Measurements from ENCODE around the gene UQCC3. TPM values are rescaled to one million over a fixed set of nuclear protein-coding genes. Genes with fewer than 3 reads are reported as not detected.

Gene UQCC3, protein sequence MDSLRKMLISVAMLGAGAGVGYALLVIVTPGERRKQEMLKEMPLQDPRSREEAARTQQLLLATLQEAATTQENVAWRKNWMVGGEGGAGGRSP
- total RNA-seq: 5.8 and 5.9 TPM in 2 replicates

GRCh38 chr11:62671608-62672389 is at the start of gene UQCC3, which contains the start of gene LBHD1:
Gene UQCC3 (plus strand): TSS chr11:62671673. CDS start chr11:62671746, 73 bp downstream.
Gene LBHD1 (minus strand): TSS chr11:62672267. CDS start chr11:62670031, 2,236 bp downstream.

DNA sequence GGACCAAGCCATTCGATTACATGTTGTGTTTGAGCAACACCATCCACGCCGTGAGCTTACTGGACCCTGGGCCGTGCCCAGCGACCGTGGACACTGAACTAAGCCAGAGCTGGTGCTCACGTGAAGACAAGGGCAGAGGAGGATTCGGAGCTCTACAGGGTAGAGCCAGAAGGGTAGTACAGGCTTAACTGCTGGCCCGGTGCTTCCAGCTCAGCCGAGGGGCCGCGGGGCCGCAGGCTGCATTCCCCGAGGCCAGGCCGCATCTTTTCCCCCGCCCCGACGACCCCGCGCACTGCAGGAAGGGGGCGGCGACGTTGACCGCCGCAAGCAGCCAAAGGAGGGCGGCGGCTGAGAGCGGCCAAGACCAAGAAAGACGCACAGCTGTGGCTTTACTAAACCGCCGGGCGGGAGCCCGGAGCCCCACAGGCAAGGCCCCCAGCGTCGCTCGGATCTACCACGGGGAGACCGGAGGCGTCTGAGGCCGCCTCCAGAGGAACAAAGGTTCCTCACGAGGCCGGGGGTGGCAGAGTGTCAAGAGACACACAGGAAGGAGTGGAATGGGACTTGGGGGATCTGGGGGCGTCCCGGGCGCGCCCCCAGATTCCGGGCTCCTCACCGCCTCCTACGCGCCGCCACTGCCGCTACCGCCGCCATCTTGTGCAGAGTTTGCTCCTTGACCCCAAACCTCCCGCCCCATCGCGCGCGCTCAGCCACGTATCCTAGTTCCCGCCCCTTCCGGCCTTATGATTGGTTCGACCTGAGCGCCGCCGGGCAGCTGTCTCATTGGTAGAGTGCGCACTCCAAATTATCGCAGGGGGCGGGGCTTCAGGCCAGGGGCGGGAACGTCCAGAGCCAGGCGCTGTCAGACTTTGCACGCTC is 25.3 kb upstream of the UQCC3 start, which contains the start of gene GANAB:
Gene GANAB (minus strand): TSS at position 668 of the 879 bp plus-strand sequence. CDS start 14 bp downstream, at position 654.

GRCh38 chr11:62665075-62665598 is 6.3 kb upstream of the UQCC3 start, which contains the start of the genes C11orf98 and CSKMT:
Gene C11orf98 (minus strand): TSS chr11:62665210. CDS start chr11:62665169, 41 bp downstream.
Gene CSKMT (plus strand): TSS chr11:62665312. CDS start chr11:62665880, 568 bp downstream.

GRCh38 chr11:62678770-62679696 is 7.6 kb downstream of the UQCC3 start, which contains the start of gene UBXN1:
Gene UBXN1 (minus strand): TSS chr11:62679073. CDS start chr11:62678923, 150 bp downstream.

GRCh38 chr11:62689421-62690183 is 18.1 kb downstream of the UQCC3 start, which contains the start of gene LRRN4CL:
Gene LRRN4CL (minus strand): TSS chr11:62689530. CDS start chr11:62688508, 1,022 bp downstream.

DNA sequence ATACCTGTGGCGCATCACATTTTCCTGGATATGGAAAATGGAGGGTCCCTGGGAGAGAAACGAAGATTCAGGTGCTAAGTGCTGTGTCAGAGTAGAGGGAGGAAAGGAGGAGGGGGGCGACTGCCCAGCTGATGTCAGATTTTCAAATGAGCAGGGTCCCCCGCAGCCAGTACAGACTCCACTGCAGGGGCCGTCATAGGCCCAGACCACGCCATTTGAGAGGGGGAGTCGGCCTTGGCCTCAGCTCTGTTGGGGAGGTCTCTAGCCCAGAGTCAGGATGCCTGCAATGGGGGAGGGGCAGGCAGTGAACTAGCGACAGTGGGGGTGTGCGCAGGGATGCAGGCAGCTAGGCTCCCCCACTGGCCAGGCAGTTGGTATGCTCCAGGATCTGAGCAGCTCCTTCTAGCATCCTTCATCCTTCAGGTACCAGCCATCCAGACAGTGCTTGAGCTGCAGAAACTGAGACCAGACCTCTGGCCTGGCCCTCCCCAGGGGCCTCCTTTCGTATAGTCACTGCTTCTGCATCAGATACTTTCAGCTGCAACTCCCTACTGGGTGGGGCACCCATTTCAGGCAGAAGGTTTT is 35.9 kb downstream of the UQCC3 start, which contains the start of the genes BSCL2 and GNG3:
Gene BSCL2 (minus strand): TSS at position 148 of the 585 bp plus-strand sequence. CDS start 229 bp downstream, outside the sequence.
Gene GNG3 (plus strand): TSS at position 400 of the 585 bp plus-strand sequence. CDS start 620 bp downstream, outside the sequence.

Small RNAs within 50 kb of the gene (small RNA-seq; reads per million reads assigned to genes)
- not detected for gene SNORA57

Other genes starting within 250 kb of the UQCC3 start
- 791 and 990 TPM in 2 replicates for gene AHNAK, start 124.9 kb upstream of the UQCC3 start, total RNA-seq
- gene EEF1G, start 97.8 kb upstream of the UQCC3 start, total RNA-seq: 1,113 and 1,272 TPM in 2 replicates
- 8.5 and 12.6 TPM in 2 replicates for gene TUT1, start 80.2 kb upstream of the UQCC3 start, total RNA-seq
- gene MTA2, start 69.8 kb upstream of the UQCC3 start, total RNA-seq: 195 and 203 TPM in 2 replicates
- 28.2 and 35.3 TPM in 2 replicates for gene EML3, start 58.9 kb upstream of the UQCC3 start, total RNA-seq
- gene ROM1, start 58.4 kb upstream of the UQCC3 start, total RNA-seq: 3.7 and 5.1 TPM in 2 replicates
- gene B3GAT3, start 49.7 kb upstream of the UQCC3 start, total RNA-seq: 11.8 and 12.3 TPM in 2 replicates
- gene GANAB, start 25.1 kb upstream of the UQCC3 start, total RNA-seq: 219 and 230 TPM in 2 replicates
- gene INTS5, start 18.4 kb upstream of the UQCC3 start, total RNA-seq: 23.5 and 27.5 TPM in 2 replicates
- 32.7 and 44.0 TPM in 2 replicates for gene C11orf98, start 6.5 kb upstream of the UQCC3 start, total RNA-seq
- gene CSKMT, start 6.4 kb upstream of the UQCC3 start, total RNA-seq: 7.7 and 10.6 TPM in 2 replicates
- 4.8 and 6.0 TPM in 2 replicates for gene LBHD1, start 594 bp downstream of the UQCC3 start, total RNA-seq
- 96.7 and 129 TPM in 2 replicates for gene UBXN1, start 7.4 kb downstream of the UQCC3 start, total RNA-seq
- gene LRRN4CL, start 17.9 kb downstream of the UQCC3 start, total RNA-seq: not detected in 2 replicates
- gene BSCL2, start 35.8 kb downstream of the UQCC3 start, total RNA-seq: 16.5 and 16.8 TPM in 2 replicates
- not detected in 2 replicates for gene GNG3, start 36.0 kb downstream of the UQCC3 start, total RNA-seq
- 22.6 and 24.3 TPM in 2 replicates for gene HNRNPUL2, start 55.8 kb downstream of the UQCC3 start, total RNA-seq
- 27.1 and 32.9 TPM in 2 replicates for gene TTC9C, start 56.8 kb downstream of the UQCC3 start, total RNA-seq
- 7.2 and 8.0 TPM in 2 replicates for gene ZBTB3, start 82.5 kb downstream of the UQCC3 start, total RNA-seq
- 44.5 and 48.2 TPM in 2 replicates for gene POLR2G, start 89.9 kb downstream of the UQCC3 start, total RNA-seq
- 16.2 and 19.7 TPM in 2 replicates for gene TAF6L, start 99.7 kb downstream of the UQCC3 start, total RNA-seq
- 28.4 and 31.9 TPM in 2 replicates for gene TMEM179B, start 115.7 kb downstream of the UQCC3 start, total RNA-seq
- gene TMEM223, start 120.3 kb downstream of the UQCC3 start, total RNA-seq: 8.9 and 10.1 TPM in 2 replicates
- 47.5 and 52.9 TPM in 2 replicates for gene NXF1, start 133.8 kb downstream of the UQCC3 start, total RNA-seq
- gene STX5, start 160.4 kb downstream of the UQCC3 start, total RNA-seq: 28.1 TPM in 2 replicates
- not detected in 2 replicates for gene TEX54, start 161.2 kb downstream of the UQCC3 start, total RNA-seq
- gene WDR74, start 167.9 kb downstream of the UQCC3 start, total RNA-seq: 38.7 and 44.7 TPM in 2 replicates
- gene SLC3A2, start 209.2 kb downstream of the UQCC3 start, total RNA-seq: 128 and 158 TPM in 2 replicates
- not detected in 2 replicates for gene CHRM1, start 249.7 kb downstream of the UQCC3 start, total RNA-seq